A673 (cell line): Measurements from ENCODE around the gene ITPR1.

ENCODE experiments used
- EZH2 ChIP-seq: fragments of 200-600 bp; sonication (generic); IDR thresholded peaks from 2 replicates; pipeline ENCODE4 v1.6.1; 2017; ENCODE audit warnings: borderline replicate concordance, low read depth, mild to moderate bottlenecking, mixed read lengths, antibody characterized with exemption, low read length; ENCODE audit not compliant: poor library complexity, severe bottlenecking
- TF ChIP-seq, protein P1 (sequence below): fragments of 300-800, 200-600 bp; sonication (generic); conservative IDR thresholded peaks from 2 replicates; pipeline ENCODE4 v1.5.1; 2017; ENCODE audit warnings: low read depth, mild to moderate bottlenecking, antibody characterized with exemption, low read length, moderate library complexity, mixed read lengths

DNA sequence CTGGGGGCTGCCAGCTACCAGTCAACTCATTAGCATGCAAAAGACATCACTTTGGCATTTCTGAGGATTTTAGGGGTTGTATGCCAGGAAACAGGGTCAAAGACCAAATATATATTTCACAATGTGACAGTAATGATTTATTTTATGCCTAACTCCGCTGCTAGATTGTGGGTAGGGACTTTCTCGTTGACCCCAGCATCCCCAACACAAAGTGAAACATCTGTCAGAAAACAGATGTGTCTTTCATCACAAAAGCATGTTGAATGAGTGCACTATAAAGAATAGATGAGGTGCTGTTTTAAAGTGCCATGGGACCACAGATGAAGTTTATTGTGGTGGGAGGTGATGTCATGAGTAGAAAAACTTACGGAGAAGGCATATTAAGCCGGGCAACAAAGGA lies 59.7 kb downstream of the ITPR1 start:
- TF ChIP-seq, protein P1, sequence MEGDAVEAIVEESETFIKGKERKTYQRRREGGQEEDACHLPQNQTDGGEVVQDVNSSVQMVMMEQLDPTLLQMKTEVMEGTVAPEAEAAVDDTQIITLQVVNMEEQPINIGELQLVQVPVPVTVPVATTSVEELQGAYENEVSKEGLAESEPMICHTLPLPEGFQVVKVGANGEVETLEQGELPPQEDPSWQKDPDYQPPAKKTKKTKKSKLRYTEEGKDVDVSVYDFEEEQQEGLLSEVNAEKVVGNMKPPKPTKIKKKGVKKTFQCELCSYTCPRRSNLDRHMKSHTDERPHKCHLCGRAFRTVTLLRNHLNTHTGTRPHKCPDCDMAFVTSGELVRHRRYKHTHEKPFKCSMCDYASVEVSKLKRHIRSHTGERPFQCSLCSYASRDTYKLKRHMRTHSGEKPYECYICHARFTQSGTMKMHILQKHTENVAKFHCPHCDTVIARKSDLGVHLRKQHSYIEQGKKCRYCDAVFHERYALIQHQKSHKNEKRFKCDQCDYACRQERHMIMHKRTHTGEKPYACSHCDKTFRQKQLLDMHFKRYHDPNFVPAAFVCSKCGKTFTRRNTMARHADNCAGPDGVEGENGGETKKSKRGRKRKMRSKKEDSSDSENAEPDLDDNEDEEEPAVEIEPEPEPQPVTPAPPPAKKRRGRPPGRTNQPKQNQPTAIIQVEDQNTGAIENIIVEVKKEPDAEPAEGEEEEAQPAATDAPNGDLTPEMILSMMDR: no peak
- TF ChIP-seq EZH2: no peak
